ENCODE data around the gene RBM39.

The RBM39 gene

GRCh38 chr20:35743693-35744491 lies 1.8 kb upstream of the RBM39 start:
- Histone ChIP-seq H3K4me1 (ENCODE audit: insufficient read depth, low read length) (peaks cover 9% of the 10 kb centered on the region; the same call in 1 of the 2 replicates), H3K36me3 (ENCODE audit: insufficient read depth, low read depth, low read length) (peaks cover 28% of the 10 kb centered on the region), H3K27ac (ENCODE audit: low read length) (no peak overlapping the region), H3K9ac (ENCODE audit: low read depth, low read length) (peak overlapping the region; percentile 99; the same call in 1 of the 2 replicates), H3K4me3 (ENCODE audit: low read length) (peak overlapping the region; percentile 91), H3K9me3 (ENCODE audit: insufficient read depth, low read depth, low read length) (no peaks in the 10 kb centered on the region), H3K27me3 (ENCODE audit: insufficient read depth, low read length) (no peaks in the 10 kb centered on the region)

- peak overlapping the region; percentile 94 for H3K27ac ChIP-seq (ENCODE audit: low read length)
- peak overlapping the region; percentile 91 for H3K4me3 ChIP-seq (ENCODE audit: low read length)
- H3K27me3 ChIP-seq (ENCODE audit: insufficient read depth, low read length) = no peaks in the 10 kb centered on the region
- H3K36me3 ChIP-seq (ENCODE audit: insufficient read depth, low read depth, low read length) = peaks cover 38% of the 10 kb centered on the region
- H3K4me1 ChIP-seq (ENCODE audit: insufficient read depth, low read length) = peaks cover 9% of the 10 kb centered on the region; the same call in 1 of the 2 replicates
- H3K9me3 ChIP-seq (ENCODE audit: insufficient read depth, low read depth, low read length) = no peaks in the 10 kb centered on the region
- peak overlapping the region; percentile 99 for H3K9ac ChIP-seq (ENCODE audit: low read depth, low read length)
These were observed 872 bp upstream of the RBM39 start for GRCh38 chr20:35742741-35743523.

GRCh38 chr20:35739294-35740163 lies 2.5 kb downstream of the RBM39 start:
- Histone ChIP-seq H3K4me3 (ENCODE audit: low read length) (peak overlapping the region; percentile 88), H3K9me3 (ENCODE audit: insufficient read depth, low read depth, low read length) (no peaks in the 10 kb centered on the region), H3K36me3 (ENCODE audit: insufficient read depth, low read depth, low read length) (peaks cover 70% of the 10 kb centered on the region), H3K9ac (ENCODE audit: low read depth, low read length) (no peak overlapping the region), H3K4me1 (ENCODE audit: insufficient read depth, low read length) (peaks cover 9% of the 10 kb centered on the region; the same call in 1 of the 2 replicates), H3K27ac (ENCODE audit: low read length) (no peak overlapping the region), H3K27me3 (ENCODE audit: insufficient read depth, low read length) (no peaks in the 10 kb centered on the region)

- Histone ChIP-seq H3K4me1 (ENCODE audit: insufficient read depth, low read length) (peaks cover 8% of the 10 kb centered on the region; the same call in 1 of the 2 replicates), H3K4me3 (ENCODE audit: low read length) (no peak overlapping the region; the same call in 1 of the 2 replicates), H3K27me3 (ENCODE audit: insufficient read depth, low read length) (no peaks in the 10 kb centered on the region), H3K9me3 (ENCODE audit: insufficient read depth, low read depth, low read length) (no peaks in the 10 kb centered on the region), H3K27ac (ENCODE audit: low read length) (no peak overlapping the region), H3K9ac (ENCODE audit: low read depth, low read length) (no peak overlapping the region), H3K36me3 (ENCODE audit: insufficient read depth, low read depth, low read length) (peaks cover 80% of the 10 kb centered on the region)
These were observed 3.5 kb downstream of the RBM39 start for GRCh38 chr20:35738410-35739179.

GRCh38 chr20:35737865-35738333 lies 4.2 kb downstream of the RBM39 start:
- peaks cover 4% of the 10 kb centered on the region; the same call in 1 of the 2 replicates for H3K4me1 ChIP-seq (ENCODE audit: insufficient read depth, low read length)
- H3K9me3 ChIP-seq (ENCODE audit: insufficient read depth, low read depth, low read length) = no peaks in the 10 kb centered on the region

GRCh38 chr20:35735826-35736470 lies 6.1 kb downstream of the RBM39 start:
- no peak overlapping the region for H3K9ac ChIP-seq (ENCODE audit: low read depth, low read length)
- H3K4me3 ChIP-seq (ENCODE audit: low read length) = no peak overlapping the region
- no peaks in the 10 kb centered on the region for H3K27me3 ChIP-seq (ENCODE audit: insufficient read depth, low read length)
- no peaks in the 10 kb centered on the region for H3K9me3 ChIP-seq (ENCODE audit: insufficient read depth, low read depth, low read length)
- H3K4me1 ChIP-seq (ENCODE audit: insufficient read depth, low read length) = peaks cover 4% of the 10 kb centered on the region; the same call in 1 of the 2 replicates
- no peak overlapping the region for H3K27ac ChIP-seq (ENCODE audit: low read length)
- peaks cover 98% of the 10 kb centered on the region for H3K36me3 ChIP-seq (ENCODE audit: insufficient read depth, low read depth, low read length)

More at GRCh38 chr20:35737865-35738333, 4.2 kb downstream of the RBM39 start:
- Histone ChIP-seq H3K27ac (ENCODE audit: low read length) (no peak overlapping the region), H3K36me3 (ENCODE audit: insufficient read depth, low read depth, low read length) (peaks cover 87% of the 10 kb centered on the region), H3K27me3 (ENCODE audit: insufficient read depth, low read length) (no peaks in the 10 kb centered on the region), H3K4me3 (ENCODE audit: low read length) (no peak overlapping the region), H3K9ac (ENCODE audit: low read depth, low read length) (no peak overlapping the region)

GRCh38 chr20:35734777-35735649 lies 7.0 kb downstream of the RBM39 start:
- no peaks in the 10 kb centered on the region for H3K27me3 ChIP-seq (ENCODE audit: insufficient read depth, low read length)
- H3K4me3 ChIP-seq (ENCODE audit: low read length) = no peak overlapping the region
- no peaks in the 10 kb centered on the region for H3K9me3 ChIP-seq (ENCODE audit: insufficient read depth, low read depth, low read length)
- peaks cover 99% of the 10 kb centered on the region for H3K36me3 ChIP-seq (ENCODE audit: insufficient read depth, low read depth, low read length)
- no peak overlapping the region for H3K27ac ChIP-seq (ENCODE audit: low read length)
- peaks cover 4% of the 10 kb centered on the region; the same call in 1 of the 2 replicates for H3K4me1 ChIP-seq (ENCODE audit: insufficient read depth, low read length)
- no peak overlapping the region for H3K9ac ChIP-seq (ENCODE audit: low read depth, low read length)

GRCh38 chr20:35734374-35734773 lies 7.7 kb downstream of the RBM39 start:
- Histone ChIP-seq H3K9me3 (ENCODE audit: insufficient read depth, low read depth, low read length) (no peaks in the 10 kb centered on the region), H3K4me1 (ENCODE audit: insufficient read depth, low read length) (peaks cover 1% of the 10 kb centered on the region; the same call in 1 of the 2 replicates), H3K4me3 (ENCODE audit: low read length) (no peak overlapping the region), H3K27ac (ENCODE audit: low read length) (no peak overlapping the region), H3K9ac (ENCODE audit: low read depth, low read length) (no peak overlapping the region), H3K27me3 (ENCODE audit: insufficient read depth, low read length) (no peaks in the 10 kb centered on the region), H3K36me3 (ENCODE audit: insufficient read depth, low read depth, low read length) (peaks cover 99% of the 10 kb centered on the region)

GRCh38 chr20:35732644-35732982 lies 9.4 kb downstream of the RBM39 start:
- Histone ChIP-seq H3K4me3 (ENCODE audit: low read length) (no peak overlapping the region), H3K9ac (ENCODE audit: low read depth, low read length) (no peak overlapping the region), H3K36me3 (ENCODE audit: insufficient read depth, low read depth, low read length) (peaks cover 99% of the 10 kb centered on the region), H3K4me1 (ENCODE audit: insufficient read depth, low read length) (no peaks in the 10 kb centered on the region), H3K27me3 (ENCODE audit: insufficient read depth, low read length) (no peaks in the 10 kb centered on the region), H3K27ac (ENCODE audit: low read length) (no peak overlapping the region), H3K9me3 (ENCODE audit: insufficient read depth, low read depth, low read length) (no peaks in the 10 kb centered on the region)

Measured in iPS-20b (cell line).